A673 (cell line): ENCODE results near the gene PURB.

ENCODE experiments used
- CTCF ChIP-seq: fragments of 300-800, 200-600 bp; sonication (generic); conservative IDR thresholded peaks from 2 replicates; pipeline ENCODE4 v1.5.1; 2017; ENCODE audit warnings: low read depth, mild to moderate bottlenecking, antibody characterized with exemption, low read length, moderate library complexity, mixed read lengths
- EZH2 ChIP-seq: fragments of 200-600 bp; sonication (generic); IDR thresholded peaks from 2 replicates; pipeline ENCODE4 v1.6.1; 2017; ENCODE audit warnings: borderline replicate concordance, low read depth, mild to moderate bottlenecking, mixed read lengths, antibody characterized with exemption, low read length; ENCODE audit not compliant: poor library complexity, severe bottlenecking

- TF ChIP-seq CTCF (no peak), EZH2 (no peak)
Measured at GRCh38 chr7:44885394-44886317, at the start of gene PURB.
